Activated naive CD8-positive, alpha-beta T cell (primary cell): Measurements from ENCODE around the gene ATL2.
"Not testable (repeated sequence)": the region's sequence is repeated elsewhere in the genome, so short reads cannot be mapped to it uniquely, and the experiment has no call there.

Source experiments
- H3K27ac Mint-ChIP-seq: one replicate; pipeline ENCODE4 v1.8.0; 2021; ENCODE audit warnings: mixed read lengths
- H3K27me3 Mint-ChIP-seq: one replicate; pipeline ENCODE4 v1.8.0; 2021; ENCODE audit warnings: mixed read lengths
- H3K36me3 Mint-ChIP-seq: one replicate; pipeline ENCODE4 v1.8.0; 2021; ENCODE audit warnings: mixed read lengths
- H3K4me1 Mint-ChIP-seq: one replicate; pipeline ENCODE4 v1.8.0; 2021; ENCODE audit warnings: low read depth, mixed read lengths
- H3K4me3 Mint-ChIP-seq: one replicate; pipeline ENCODE4 v1.8.0; 2021; ENCODE audit warnings: mild to moderate bottlenecking, mixed read lengths
- H3K9me3 Mint-ChIP-seq: one replicate; pipeline ENCODE4 v1.8.0; 2021; ENCODE audit warnings: low read depth, mixed read lengths

ATL2 gene

GRCh38 chr2:38262069-38262871 is 114.8 kb downstream of the ATL2 start:
- Mint-ChIP-seq H3K9me3 (no peaks in the 10 kb centered on the region), H3K4me1 (peaks cover 8% of the 10 kb centered on the region), H3K4me3 (no peak overlapping the region), H3K27ac (no peak overlapping the region), H3K27me3 (peaks cover 1% of the 10 kb centered on the region), H3K36me3 (no peaks in the 10 kb centered on the region)

GRCh38 chr2:38261569-38262068 is 115.5 kb downstream of the ATL2 start:
- Mint-ChIP-seq H3K27me3 (peaks cover 1% of the 10 kb centered on the region), H3K36me3 (no peaks in the 10 kb centered on the region), H3K4me3 (no peak overlapping the region), H3K9me3 (no peaks in the 10 kb centered on the region), H3K27ac (no peak overlapping the region), H3K4me1 (peaks cover 8% of the 10 kb centered on the region)

GRCh38 chr2:38260972-38261371 is 116.1 kb downstream of the ATL2 start:
- H3K36me3 Mint-ChIP-seq: no peaks in the 10 kb centered on the region
- H3K27ac Mint-ChIP-seq: no peak overlapping the region
- no peak overlapping the region for H3K4me3 Mint-ChIP-seq
- no peaks in the 10 kb centered on the region for H3K9me3 Mint-ChIP-seq
- H3K27me3 Mint-ChIP-seq: peaks cover 1% of the 10 kb centered on the region
- peaks cover 6% of the 10 kb centered on the region for H3K4me1 Mint-ChIP-seq

GRCh38 chr2:38260469-38260868 is 116.6 kb downstream of the ATL2 start:
- no peak overlapping the region for H3K27ac Mint-ChIP-seq
- H3K4me1 Mint-ChIP-seq: peaks cover 6% of the 10 kb centered on the region
- H3K9me3 Mint-ChIP-seq: no peaks in the 10 kb centered on the region
- H3K27me3 Mint-ChIP-seq: peaks cover 1% of the 10 kb centered on the region
- no peak overlapping the region for H3K4me3 Mint-ChIP-seq
- no peaks in the 10 kb centered on the region for H3K36me3 Mint-ChIP-seq

GRCh38 chr2:38259311-38259710 is 117.8 kb downstream of the ATL2 start:
- H3K36me3 Mint-ChIP-seq: no peaks in the 10 kb centered on the region
- H3K27ac Mint-ChIP-seq: no peak overlapping the region
- H3K4me3 Mint-ChIP-seq: no peak overlapping the region
- H3K27me3 Mint-ChIP-seq: peaks cover 1% of the 10 kb centered on the region
- H3K9me3 Mint-ChIP-seq: no peaks in the 10 kb centered on the region
- H3K4me1 Mint-ChIP-seq: peaks cover 6% of the 10 kb centered on the region

- not testable (repeated sequence) for H3K36me3 Mint-ChIP-seq, H3K27ac Mint-ChIP-seq, H3K4me3 Mint-ChIP-seq, H3K9me3 Mint-ChIP-seq, H3K4me1 Mint-ChIP-seq, H3K27me3 Mint-ChIP-seq
These were observed 119.4 kb downstream of the ATL2 start for GRCh38 chr2:38257680-38258079.

GRCh38 chr2:38256610-38257009 is 120.5 kb downstream of the ATL2 start:
- H3K27ac Mint-ChIP-seq: no peak overlapping the region
- H3K27me3 Mint-ChIP-seq: peaks cover 1% of the 10 kb centered on the region
- no peak overlapping the region for H3K4me3 Mint-ChIP-seq
- no peaks in the 10 kb centered on the region for H3K36me3 Mint-ChIP-seq
- peaks cover 1% of the 10 kb centered on the region for H3K4me1 Mint-ChIP-seq
- no peaks in the 10 kb centered on the region for H3K9me3 Mint-ChIP-seq

- H3K27ac Mint-ChIP-seq: no peak overlapping the region
- H3K9me3 Mint-ChIP-seq: no peaks in the 10 kb centered on the region
- H3K27me3 Mint-ChIP-seq: no peaks in the 10 kb centered on the region
- H3K4me3 Mint-ChIP-seq: no peak overlapping the region
- H3K4me1 Mint-ChIP-seq: no peaks in the 10 kb centered on the region
- no peaks in the 10 kb centered on the region for H3K36me3 Mint-ChIP-seq
These were observed 121.9 kb downstream of the ATL2 start for GRCh38 chr2:38255211-38255610.

GRCh38 chr2:38254796-38255195 is 122.3 kb downstream of the ATL2 start:
- no peaks in the 10 kb centered on the region for H3K9me3 Mint-ChIP-seq
- H3K36me3 Mint-ChIP-seq: no peaks in the 10 kb centered on the region
- no peaks in the 10 kb centered on the region for H3K27me3 Mint-ChIP-seq
- no peak overlapping the region for H3K4me3 Mint-ChIP-seq
- H3K4me1 Mint-ChIP-seq: no peaks in the 10 kb centered on the region
- H3K27ac Mint-ChIP-seq: no peak overlapping the region

- H3K27ac Mint-ChIP-seq: no peak overlapping the region
- no peaks in the 10 kb centered on the region for H3K4me1 Mint-ChIP-seq
- no peaks in the 10 kb centered on the region for H3K27me3 Mint-ChIP-seq
These were observed 125.1 kb downstream of the ATL2 start for GRCh38 chr2:38251940-38252339.

GRCh38 chr2:38248707-38249106 is 128.4 kb downstream of the ATL2 start:
- H3K27ac Mint-ChIP-seq: no peak overlapping the region
- H3K9me3 Mint-ChIP-seq: no peaks in the 10 kb centered on the region
- no peaks in the 10 kb centered on the region for H3K36me3 Mint-ChIP-seq
- no peaks in the 10 kb centered on the region for H3K27me3 Mint-ChIP-seq
- no peak overlapping the region for H3K4me3 Mint-ChIP-seq
- H3K4me1 Mint-ChIP-seq: no peaks in the 10 kb centered on the region

More at GRCh38 chr2:38251940-38252339, 125.1 kb downstream of the ATL2 start:
- Mint-ChIP-seq H3K9me3 (no peaks in the 10 kb centered on the region), H3K36me3 (no peaks in the 10 kb centered on the region), H3K4me3 (no peak overlapping the region)

GRCh38 chr2:38248255-38248654 is 128.8 kb downstream of the ATL2 start:
- Mint-ChIP-seq H3K27me3 (no peaks in the 10 kb centered on the region), H3K36me3 (no peaks in the 10 kb centered on the region), H3K4me1 (no peaks in the 10 kb centered on the region), H3K4me3 (no peak overlapping the region), H3K9me3 (no peaks in the 10 kb centered on the region), H3K27ac (no peak overlapping the region)

GRCh38 chr2:38246105-38246504 is 131.0 kb downstream of the ATL2 start:
- Mint-ChIP-seq H3K4me1 (no peaks in the 10 kb centered on the region), H3K36me3 (no peaks in the 10 kb centered on the region), H3K4me3 (no peak overlapping the region), H3K9me3 (no peaks in the 10 kb centered on the region), H3K27me3 (no peaks in the 10 kb centered on the region), H3K27ac (no peak overlapping the region)

- Mint-ChIP-seq H3K9me3 (no peaks in the 10 kb centered on the region), H3K4me3 (no peak overlapping the region), H3K27me3 (no peaks in the 10 kb centered on the region), H3K27ac (no peak overlapping the region), H3K36me3 (no peaks in the 10 kb centered on the region), H3K4me1 (no peaks in the 10 kb centered on the region)
These were observed 131.9 kb downstream of the ATL2 start for GRCh38 chr2:38245114-38245641.

- Mint-ChIP-seq H3K4me1 (no peaks in the 10 kb centered on the region), H3K4me3 (no peak overlapping the region), H3K9me3 (no peaks in the 10 kb centered on the region), H3K27me3 (no peaks in the 10 kb centered on the region), H3K36me3 (no peaks in the 10 kb centered on the region), H3K27ac (no peak overlapping the region)
These were observed 132.8 kb downstream of the ATL2 start for GRCh38 chr2:38244301-38244700.
